Mesodermal cell (in vitro differentiated cells): Measurements from ENCODE around the gene DGKH.

Source experiments
- H3K27ac ChIP-seq: 2 replicates; pipeline ENCODE4 v1.7.0; 2013; ENCODE audit warnings: mild to moderate bottlenecking, low read depth, low read length, moderate library complexity; ENCODE audit not compliant: severe bottlenecking
- H3K36me3 ChIP-seq: 2 replicates; pipeline ENCODE4 v1.7.1; 2013; ENCODE audit warnings: mild to moderate bottlenecking, low read length, moderate library complexity; ENCODE audit not compliant: control insufficient read depth, insufficient read depth
- H3K4me1 ChIP-seq: one replicate; pipeline ENCODE4 v1.7.1; 2013; ENCODE audit warnings: mild to moderate bottlenecking, low read length; ENCODE audit not compliant: insufficient read depth, control insufficient read depth, poor library complexity, severe bottlenecking
- H3K4me3 ChIP-seq: 2 replicates; pipeline ENCODE4 v1.7.0; 2013; ENCODE audit warnings: low read length, control low read depth, mild to moderate bottlenecking; ENCODE audit not compliant: insufficient read depth, poor library complexity, severe bottlenecking; ENCODE audit errors: extremely low read depth
- H3K9me3 ChIP-seq: 2 replicates; pipeline ENCODE4 v1.7.1; 2013; ENCODE audit warnings: mild to moderate bottlenecking, low read length, moderate library complexity; ENCODE audit not compliant: control insufficient read depth
- WGBS, 2 experiments: methylation state at CpG; one replicate each; pipeline ENCODE4 v1.1.5; 2013; ENCODE audit warnings: missing lambda C conversion rate in 2 of 2; ENCODE audit not compliant: insufficient coverage in 2 of 2; 5-methylcytosine and 5-hydroxymethylcytosine counted together

Gene DGKH

DNA sequence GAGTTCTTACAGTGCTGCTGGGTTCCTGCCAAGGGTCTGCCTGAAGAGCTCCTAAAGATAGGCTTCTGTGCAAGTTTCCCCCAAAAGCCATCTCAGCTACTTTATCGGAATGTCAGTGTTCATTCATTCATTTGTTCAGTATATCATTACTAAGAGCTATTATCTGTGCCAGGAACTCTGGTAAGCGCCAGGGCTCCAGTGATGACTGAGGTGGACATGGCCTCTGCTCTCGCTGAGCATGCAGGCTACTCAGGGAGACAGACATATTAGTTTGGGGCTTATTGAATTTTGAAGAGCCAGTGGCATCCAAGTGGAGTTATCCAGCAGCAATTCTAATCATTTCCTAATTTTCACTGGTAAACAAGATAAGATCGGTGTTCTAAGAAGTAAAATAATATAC is 65.8 kb downstream of the DGKH start:
- Histone ChIP-seq H3K9me3 (no peaks in the 10 kb centered on the region), H3K4me3 (no peak overlapping the region), H3K27ac (no peak overlapping the region), H3K4me1 (peaks cover 7% of the 10 kb centered on the region), H3K36me3 (no peaks in the 10 kb centered on the region)
- 67% methylated on average over 3 of the region's 4 CpGs; no CpG with 5 or more reads in 1 of the 2 experiments for WGBS, 2 experiments

DNA sequence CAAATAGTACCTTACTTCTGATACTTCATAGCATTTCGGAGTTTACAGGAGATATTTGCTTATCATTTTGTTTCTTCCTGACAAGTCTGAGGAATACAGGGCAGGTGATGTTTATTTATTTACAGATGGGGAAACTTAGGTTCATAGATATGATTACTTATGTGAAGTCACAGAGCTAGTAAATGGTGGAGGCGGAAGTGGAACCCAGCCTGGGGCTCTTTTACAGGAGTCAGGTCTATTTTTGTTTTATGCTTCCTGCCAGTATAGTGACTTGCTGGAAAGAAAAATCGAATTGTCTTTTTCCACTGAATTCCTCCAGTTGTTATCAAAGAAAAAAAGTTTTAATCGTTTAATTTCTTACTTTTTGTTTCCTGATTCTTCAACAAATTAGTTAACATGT is 66.5 kb downstream of the DGKH start:
- no peak overlapping the region for H3K4me3 ChIP-seq
- no peaks in the 10 kb centered on the region for H3K9me3 ChIP-seq
- 100% methylated on average over 1 of the region's 4 CpGs for WGBS, 2 experiments
- no peak overlapping the region for H3K27ac ChIP-seq
- peaks cover 5% of the 10 kb centered on the region for H3K4me1 ChIP-seq
- no peaks in the 10 kb centered on the region for H3K36me3 ChIP-seq

DNA sequence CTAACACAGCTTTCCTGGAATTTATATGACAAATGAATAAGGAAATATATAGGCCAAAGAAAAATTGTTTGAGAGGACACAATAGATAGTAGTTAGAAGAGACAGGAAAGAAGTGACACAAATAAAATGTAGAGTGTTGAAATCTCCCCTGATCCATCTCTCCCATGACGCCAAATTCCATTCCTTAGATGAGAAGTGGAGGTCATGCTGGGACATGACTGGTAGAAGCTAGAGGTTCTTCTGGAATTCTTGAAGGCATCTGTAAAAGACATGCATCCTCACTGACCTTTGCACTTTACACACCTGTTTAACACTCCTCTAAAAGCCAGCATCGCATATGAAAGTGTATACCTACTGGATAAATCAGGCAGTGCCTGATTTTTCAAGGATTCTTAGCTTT is 67.8 kb downstream of the DGKH start:
- H3K9me3 ChIP-seq, result no peaks in the 10 kb centered on the region
- no peak overlapping the region for H3K4me3 ChIP-seq
- H3K4me1 ChIP-seq, result no peaks in the 10 kb centered on the region
- WGBS, 2 experiments, result 82 to 100% methylated on average over 1 of the region's 2 CpGs
- no peaks in the 10 kb centered on the region for H3K36me3 ChIP-seq
- no peak overlapping the region for H3K27ac ChIP-seq

DNA sequence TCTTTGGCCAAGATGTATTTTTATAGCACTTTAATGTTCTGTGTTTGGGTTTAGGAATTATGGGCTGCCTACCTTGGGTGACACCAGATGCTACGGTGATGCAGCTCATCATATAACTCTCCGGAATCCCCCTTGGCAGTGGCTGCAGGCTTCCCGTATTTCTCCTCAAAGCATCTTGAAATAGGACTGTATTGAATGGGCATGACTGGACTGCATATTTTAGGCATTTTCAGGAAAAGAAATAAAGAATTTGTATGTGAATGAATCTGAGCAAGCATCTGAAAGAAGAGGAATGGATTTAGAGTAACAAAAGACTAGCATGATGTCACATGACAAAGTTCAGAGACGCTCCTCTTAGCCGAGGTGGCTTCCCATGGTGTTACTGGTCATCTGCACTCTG is 70.6 kb downstream of the DGKH start:
- Histone ChIP-seq H3K4me3 (no peak overlapping the region), H3K4me1 (no peaks in the 10 kb centered on the region), H3K9me3 (no peaks in the 10 kb centered on the region), H3K36me3 (no peaks in the 10 kb centered on the region), H3K27ac (no peak overlapping the region)
- 93 to 94% methylated on average over 5 of the region's 5 CpGs for WGBS, 2 experiments

DNA sequence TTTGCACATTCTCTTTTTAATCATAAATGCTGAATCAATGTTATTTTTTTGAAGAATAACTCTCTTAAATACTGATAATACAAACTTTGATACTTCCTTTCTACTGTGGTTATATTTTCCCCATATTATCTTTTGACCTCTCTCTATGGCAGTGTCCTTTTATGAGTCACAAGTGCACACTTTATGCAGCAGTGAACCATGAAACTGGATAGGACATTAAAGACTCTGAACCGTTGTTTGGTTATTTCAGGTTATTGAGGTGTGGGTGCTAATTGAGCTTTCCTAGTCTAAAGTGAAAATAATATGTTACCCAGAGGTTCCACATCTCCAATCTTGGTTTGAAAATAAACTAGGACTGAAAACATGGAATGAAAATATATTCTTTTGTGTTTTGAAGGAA is 71.4 kb downstream of the DGKH start:
- Histone ChIP-seq H3K36me3 (no peaks in the 10 kb centered on the region), H3K27ac (no peak overlapping the region), H3K4me3 (no peak overlapping the region), H3K9me3 (no peaks in the 10 kb centered on the region), H3K4me1 (no peaks in the 10 kb centered on the region)
- 100% methylated on average over 1 of the region's 1 CpG; no CpG with 5 or more reads in 1 of the 2 experiments for WGBS, 2 experiments

DNA sequence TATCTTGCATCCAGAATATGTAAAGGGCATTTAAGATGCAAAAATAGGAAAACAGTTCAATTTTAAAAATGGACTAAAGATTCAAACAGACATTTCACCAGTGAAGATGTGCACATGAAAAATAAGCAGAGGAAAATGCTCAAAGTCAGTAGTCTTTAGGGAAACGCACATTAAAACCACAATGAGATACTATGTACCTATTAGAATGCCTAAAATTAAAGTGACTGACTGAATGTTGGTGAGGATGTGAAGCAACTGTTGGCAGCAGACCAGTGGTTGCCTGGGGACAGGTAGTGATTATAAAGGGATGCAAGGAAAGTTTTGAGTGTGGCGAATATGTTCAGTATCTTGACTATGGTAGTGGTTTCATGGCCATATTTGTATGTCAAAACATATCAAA is 75.2 kb downstream of the DGKH start:
- no peak overlapping the region for H3K27ac ChIP-seq
- H3K4me3 ChIP-seq, result no peak overlapping the region
- H3K4me1 ChIP-seq, result no peaks in the 10 kb centered on the region
- WGBS, 2 experiments, result 100% methylated on average over 1 of the region's 2 CpGs
- peaks cover 3% of the 10 kb centered on the region for H3K36me3 ChIP-seq
- H3K9me3 ChIP-seq, result no peaks in the 10 kb centered on the region

DNA sequence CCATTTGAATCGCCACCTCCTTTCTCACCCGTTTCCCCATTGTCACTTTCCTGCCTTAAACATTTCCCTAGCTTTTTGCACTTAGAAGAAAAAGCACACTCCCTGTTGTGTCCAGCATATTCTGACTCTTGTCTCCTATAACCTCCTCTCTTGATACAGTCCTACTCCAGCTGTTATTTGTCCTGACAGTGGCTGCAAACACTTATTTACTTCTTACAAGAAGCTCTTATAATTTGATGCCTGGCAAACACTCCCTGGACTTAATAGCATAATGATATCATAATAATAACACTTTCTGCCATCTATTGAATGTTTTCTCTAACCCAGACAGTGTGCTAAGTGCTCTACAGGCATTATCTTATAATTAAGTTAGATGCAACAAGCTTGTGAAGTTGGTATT is 76.6 kb downstream of the DGKH start:
- 90 to 93% methylated on average over 2 of the region's 2 CpGs for WGBS, 2 experiments
- H3K4me1 ChIP-seq, result no peaks in the 10 kb centered on the region
- H3K27ac ChIP-seq, result no peak overlapping the region
- H3K9me3 ChIP-seq, result no peaks in the 10 kb centered on the region
- H3K36me3 ChIP-seq, result peaks cover 6% of the 10 kb centered on the region
- H3K4me3 ChIP-seq, result no peak overlapping the region

DNA sequence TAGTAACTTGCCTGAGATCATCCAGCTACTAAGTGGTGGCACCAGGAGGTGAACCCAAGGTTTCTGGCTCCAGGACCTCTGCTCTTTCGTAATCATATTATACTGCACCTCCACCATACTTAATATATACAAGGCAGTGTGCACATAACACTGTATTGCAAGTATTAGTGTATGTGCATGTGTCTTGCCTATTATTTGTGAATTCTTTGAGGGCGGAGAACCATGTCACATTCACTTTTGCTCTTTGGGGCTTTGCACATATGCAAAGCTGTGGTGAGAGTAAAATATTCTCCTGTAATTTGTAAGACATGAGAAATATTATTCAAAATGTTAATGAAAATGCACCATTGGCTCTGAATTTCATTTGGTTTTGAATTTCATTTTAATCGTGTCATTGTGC is 78.6 kb downstream of the DGKH start:
- Histone ChIP-seq H3K4me3 (no peak overlapping the region), H3K4me1 (no peaks in the 10 kb centered on the region), H3K27ac (no peak overlapping the region), H3K9me3 (no peaks in the 10 kb centered on the region), H3K36me3 (peaks cover 12% of the 10 kb centered on the region)
- 100% methylated on average over 1 of the region's 3 CpGs for WGBS, 2 experiments

DNA sequence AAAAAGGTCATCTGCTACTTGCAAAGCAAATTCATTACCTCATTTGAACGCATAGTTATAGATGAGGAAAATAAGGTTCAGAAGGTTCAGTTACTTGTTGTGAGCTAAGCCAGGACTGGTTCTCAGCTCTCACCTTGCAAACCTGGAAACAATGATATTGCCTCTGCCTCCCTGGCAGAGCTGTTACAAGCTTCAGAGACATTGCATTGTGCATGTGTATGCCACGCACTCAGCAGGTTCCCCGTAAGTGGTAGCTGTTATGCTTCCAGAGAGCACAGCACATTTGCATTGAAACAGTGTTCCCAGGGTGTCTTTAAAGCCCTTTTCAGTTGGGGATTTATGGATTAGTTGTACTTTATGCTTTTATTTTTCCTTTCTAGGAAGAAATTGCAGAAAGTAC is 80.6 kb downstream of the DGKH start:
- H3K9me3 ChIP-seq, result no peaks in the 10 kb centered on the region
- WGBS, 2 experiments, result 77 to 94% methylated on average over 2 of the region's 3 CpGs
- H3K27ac ChIP-seq, result no peak overlapping the region
- H3K36me3 ChIP-seq, result peaks cover 12% of the 10 kb centered on the region
- H3K4me1 ChIP-seq, result peaks cover under 1% of the 10 kb centered on the region
- no peak overlapping the region for H3K4me3 ChIP-seq

DNA sequence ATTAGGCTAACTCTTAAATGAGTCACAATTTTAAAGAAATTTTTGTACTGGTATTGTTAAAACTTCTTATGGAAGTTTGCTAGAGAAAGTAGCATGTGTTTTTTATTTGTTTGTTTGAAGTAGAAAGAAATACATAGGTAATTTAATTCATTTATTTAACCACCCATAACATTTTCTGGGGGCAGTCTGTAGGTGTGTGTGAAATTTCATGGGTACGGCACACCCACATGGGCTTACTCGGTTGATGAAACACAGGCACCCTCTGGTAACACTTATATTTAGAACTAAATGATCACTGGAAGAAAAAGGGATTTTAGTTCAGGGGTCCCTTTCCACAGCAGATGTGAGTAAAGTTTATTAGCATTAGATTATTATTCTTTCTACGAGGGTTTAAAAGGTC is 88.1 kb downstream of the DGKH start:
- no peaks in the 10 kb centered on the region for H3K9me3 ChIP-seq
- no CpG with 5 or more reads among the region's 3 CpGs for WGBS, 2 experiments
- H3K27ac ChIP-seq, result no peak overlapping the region

DNA sequence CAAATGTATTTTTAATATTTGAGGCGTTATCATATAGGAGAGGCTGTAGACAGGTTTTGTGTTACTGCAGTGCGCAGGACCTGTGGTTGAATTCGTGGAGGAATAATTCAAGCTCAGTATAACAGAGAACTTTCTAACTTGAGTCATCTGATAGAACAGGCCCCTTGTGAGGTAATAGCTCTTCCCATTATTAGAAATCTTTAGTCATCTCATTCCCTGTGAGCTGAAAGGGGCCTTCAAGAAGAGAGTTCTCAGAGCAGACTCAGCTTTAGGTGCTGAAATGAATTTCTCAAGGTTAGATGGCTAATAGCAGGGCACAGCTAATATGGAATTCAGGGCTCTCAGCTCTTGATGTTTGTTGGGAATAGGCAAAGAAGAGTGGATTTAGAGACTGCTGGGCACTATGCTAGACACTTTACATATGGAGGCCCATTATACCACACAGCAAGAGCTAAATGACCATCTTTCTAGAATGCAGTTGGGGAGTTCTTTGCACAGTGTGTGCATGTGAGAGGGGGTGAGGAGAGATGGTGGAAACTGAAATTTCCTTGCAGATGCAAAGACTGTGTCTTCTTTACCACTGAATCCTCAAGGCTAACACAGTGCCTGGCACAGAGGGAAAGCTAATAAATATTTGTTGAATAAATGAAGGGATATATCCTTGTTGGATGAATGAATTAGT is 89.5 kb downstream of the DGKH start:
- no peaks in the 10 kb centered on the region for H3K9me3 ChIP-seq
- H3K4me1 ChIP-seq, result peaks cover 21% of the 10 kb centered on the region
- WGBS, 2 experiments, result 90% methylated on average over 1 of the region's 3 CpGs; no CpG with 5 or more reads in 1 of the 2 experiments
- H3K27ac ChIP-seq, result peak overlapping the region; percentile 25
- peaks cover 6% of the 10 kb centered on the region for H3K36me3 ChIP-seq
- H3K4me3 ChIP-seq, result no peak overlapping the region

More for the DNA sequence above, 88.1 kb downstream of the DGKH start:
- H3K36me3 ChIP-seq, result peaks cover 6% of the 10 kb centered on the region
- H3K4me1 ChIP-seq, result peaks cover 21% of the 10 kb centered on the region
- H3K4me3 ChIP-seq, result no peak overlapping the region
